ENCODE data around the gene NUFIP1.

The NUFIP1 gene

GRCh38 chr13:44936246-44936645 lies 53.0 kb downstream of the NUFIP1 start:
- Histone ChIP-seq H3K9ac (ENCODE audit: low read length in 2 of 2) (no peak overlapping the region), H3K36me3 (ENCODE audit: control insufficient read depth in 2 of 2, insufficient read depth in 2 of 2, low read length in 2 of 2) (no peaks in the 10 kb centered on the region), H3K9me3 (ENCODE audit: control insufficient read depth in 2 of 2, low read length in 2 of 2) (no peaks in the 10 kb centered on the region), H3K4me3 (ENCODE audit: low read length in 2 of 2) (no peak overlapping the region), H3K4me1 (ENCODE audit: control insufficient read depth, insufficient read depth, low read length) (peaks cover 1% of the 10 kb centered on the region), H3K27me3 (ENCODE audit: control insufficient read depth in 1 of 2, insufficient read depth in 2 of 2, low read length in 2 of 2) (no peaks in the 10 kb centered on the region), H3K27ac (ENCODE audit: low read length) (no peak overlapping the region)

- Histone ChIP-seq H3K36me3 (ENCODE audit: control insufficient read depth in 2 of 2, insufficient read depth in 2 of 2, low read length in 2 of 2) (no peaks in the 10 kb centered on the region), H3K4me3 (ENCODE audit: low read length in 2 of 2) (no peak overlapping the region), H3K27ac (ENCODE audit: low read length) (no peak overlapping the region), H3K4me1 (ENCODE audit: control insufficient read depth, insufficient read depth, low read length) (peaks cover 8% of the 10 kb centered on the region), H3K27me3 (ENCODE audit: control insufficient read depth in 1 of 2, insufficient read depth in 2 of 2, low read length in 2 of 2) (no peaks in the 10 kb centered on the region), H3K9ac (ENCODE audit: low read length in 2 of 2) (no peak overlapping the region), H3K9me3 (ENCODE audit: control insufficient read depth in 2 of 2, low read length in 2 of 2) (no peaks in the 10 kb centered on the region)
Measured at GRCh38 chr13:44934724-44935123, 54.5 kb downstream of the NUFIP1 start.

GRCh38 chr13:44932850-44933251 lies 56.4 kb downstream of the NUFIP1 start:
- Histone ChIP-seq H3K4me1 (ENCODE audit: control insufficient read depth, insufficient read depth, low read length) (peaks cover 20% of the 10 kb centered on the region), H3K27me3 (ENCODE audit: control insufficient read depth in 1 of 2, insufficient read depth in 2 of 2, low read length in 2 of 2) (no peaks in the 10 kb centered on the region), H3K9me3 (ENCODE audit: control insufficient read depth in 2 of 2, low read length in 2 of 2) (no peaks in the 10 kb centered on the region), H3K4me3 (ENCODE audit: low read length in 2 of 2) (no peak overlapping the region), H3K9ac (ENCODE audit: low read length in 2 of 2) (no peak overlapping the region), H3K36me3 (ENCODE audit: control insufficient read depth in 2 of 2, insufficient read depth in 2 of 2, low read length in 2 of 2) (no peaks in the 10 kb centered on the region), H3K27ac (ENCODE audit: low read length) (no peak overlapping the region)

GRCh38 chr13:44932171-44932849 lies 57.0 kb downstream of the NUFIP1 start:
- no peak overlapping the region for H3K9ac ChIP-seq (ENCODE audit: low read length in 2 of 2)
- no peaks in the 10 kb centered on the region for H3K27me3 ChIP-seq (ENCODE audit: control insufficient read depth in 1 of 2, insufficient read depth in 2 of 2, low read length in 2 of 2)
- H3K4me3 ChIP-seq (ENCODE audit: low read length in 2 of 2): no peak overlapping the region
- H3K36me3 ChIP-seq (ENCODE audit: control insufficient read depth in 2 of 2, insufficient read depth in 2 of 2, low read length in 2 of 2): no peaks in the 10 kb centered on the region
- H3K9me3 ChIP-seq (ENCODE audit: control insufficient read depth in 2 of 2, low read length in 2 of 2): no peaks in the 10 kb centered on the region
- H3K4me1 ChIP-seq (ENCODE audit: control insufficient read depth, insufficient read depth, low read length): peaks cover 22% of the 10 kb centered on the region
- no peak overlapping the region for H3K27ac ChIP-seq (ENCODE audit: low read length)

DNA sequence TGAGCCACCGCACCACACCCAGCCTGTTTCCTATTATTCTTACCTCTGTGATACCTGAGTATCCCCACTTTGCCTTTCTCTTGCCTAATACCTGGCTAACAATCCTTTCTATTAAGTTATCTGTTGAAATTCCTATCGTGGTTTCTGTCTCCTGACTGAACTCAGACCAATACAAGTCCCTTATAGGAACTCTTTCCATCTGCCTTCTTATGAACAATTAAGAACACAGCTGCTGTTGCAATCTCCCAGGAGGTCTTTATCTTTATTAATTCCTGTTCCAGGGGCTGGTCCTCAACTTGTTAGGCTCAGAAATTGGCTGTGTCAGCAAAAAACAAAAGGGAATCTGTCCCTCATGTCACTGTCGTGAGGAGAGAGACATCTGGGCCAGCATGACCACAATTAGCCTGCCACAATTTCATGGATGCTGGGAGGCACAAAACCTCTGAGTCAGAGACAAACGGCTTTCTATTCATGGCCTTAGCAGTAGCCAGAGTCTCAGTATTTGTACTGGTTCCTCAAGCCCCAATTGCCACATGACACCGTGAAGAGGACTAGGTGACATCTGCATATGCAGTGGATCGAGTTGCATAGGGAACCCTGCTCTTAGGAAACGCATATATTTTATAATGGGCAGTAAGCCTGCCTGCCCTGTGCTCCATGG lies 58.2 kb downstream of the NUFIP1 start:
- Histone ChIP-seq H3K4me1 (ENCODE audit: control insufficient read depth, insufficient read depth, low read length) (peaks cover 24% of the 10 kb centered on the region), H3K27me3 (ENCODE audit: control insufficient read depth in 1 of 2, insufficient read depth in 2 of 2, low read length in 2 of 2) (no peaks in the 10 kb centered on the region), H3K27ac (ENCODE audit: low read length) (no peak overlapping the region), H3K9me3 (ENCODE audit: control insufficient read depth in 2 of 2, low read length in 2 of 2) (no peaks in the 10 kb centered on the region), H3K36me3 (ENCODE audit: control insufficient read depth in 2 of 2, insufficient read depth in 2 of 2, low read length in 2 of 2) (no peaks in the 10 kb centered on the region), H3K4me3 (ENCODE audit: low read length in 2 of 2) (no peak overlapping the region), H3K9ac (ENCODE audit: low read length in 2 of 2) (no peak overlapping the region)

GRCh38 chr13:44930280-44930679 lies 59.0 kb downstream of the NUFIP1 start:
- Histone ChIP-seq H3K4me1 (ENCODE audit: control insufficient read depth, insufficient read depth, low read length) (peaks cover 24% of the 10 kb centered on the region), H3K9ac (ENCODE audit: low read length in 2 of 2) (no peak overlapping the region), H3K9me3 (ENCODE audit: control insufficient read depth in 2 of 2, low read length in 2 of 2) (no peaks in the 10 kb centered on the region), H3K4me3 (ENCODE audit: low read length in 2 of 2) (no peak overlapping the region), H3K27me3 (ENCODE audit: control insufficient read depth in 1 of 2, insufficient read depth in 2 of 2, low read length in 2 of 2) (no peaks in the 10 kb centered on the region), H3K27ac (ENCODE audit: low read length) (no peak overlapping the region), H3K36me3 (ENCODE audit: control insufficient read depth in 2 of 2, insufficient read depth in 2 of 2, low read length in 2 of 2) (no peaks in the 10 kb centered on the region)

GRCh38 chr13:44929692-44930091 lies 59.6 kb downstream of the NUFIP1 start:
- Histone ChIP-seq H3K36me3 (ENCODE audit: control insufficient read depth in 2 of 2, insufficient read depth in 2 of 2, low read length in 2 of 2) (no peaks in the 10 kb centered on the region), H3K27me3 (ENCODE audit: control insufficient read depth in 1 of 2, insufficient read depth in 2 of 2, low read length in 2 of 2) (no peaks in the 10 kb centered on the region), H3K9ac (ENCODE audit: low read length in 2 of 2) (no peak overlapping the region), H3K9me3 (ENCODE audit: control insufficient read depth in 2 of 2, low read length in 2 of 2) (no peaks in the 10 kb centered on the region), H3K4me3 (ENCODE audit: low read length in 2 of 2) (no peak overlapping the region), H3K4me1 (ENCODE audit: control insufficient read depth, insufficient read depth, low read length) (peaks cover 24% of the 10 kb centered on the region), H3K27ac (ENCODE audit: low read length) (no peak overlapping the region)

GRCh38 chr13:44927968-44928367 lies 61.3 kb downstream of the NUFIP1 start:
- Histone ChIP-seq H3K9me3 (ENCODE audit: control insufficient read depth in 2 of 2, low read length in 2 of 2) (no peaks in the 10 kb centered on the region), H3K27ac (ENCODE audit: low read length) (no peak overlapping the region), H3K9ac (ENCODE audit: low read length in 2 of 2) (no peak overlapping the region), H3K4me3 (ENCODE audit: low read length in 2 of 2) (no peak overlapping the region), H3K4me1 (ENCODE audit: control insufficient read depth, insufficient read depth, low read length) (peaks cover 24% of the 10 kb centered on the region), H3K36me3 (ENCODE audit: control insufficient read depth in 2 of 2, insufficient read depth in 2 of 2, low read length in 2 of 2) (no peaks in the 10 kb centered on the region), H3K27me3 (ENCODE audit: control insufficient read depth in 1 of 2, insufficient read depth in 2 of 2, low read length in 2 of 2) (no peaks in the 10 kb centered on the region)

GRCh38 chr13:44921931-44922758 lies 67.1 kb downstream of the NUFIP1 start:
- no peaks in the 10 kb centered on the region for H3K27me3 ChIP-seq (ENCODE audit: control insufficient read depth in 1 of 2, insufficient read depth in 2 of 2, low read length in 2 of 2)
- H3K36me3 ChIP-seq (ENCODE audit: control insufficient read depth in 2 of 2, insufficient read depth in 2 of 2, low read length in 2 of 2): no peaks in the 10 kb centered on the region
- H3K9me3 ChIP-seq (ENCODE audit: control insufficient read depth in 2 of 2, low read length in 2 of 2): no peaks in the 10 kb centered on the region
- H3K4me3 ChIP-seq (ENCODE audit: low read length in 2 of 2): no peak overlapping the region
- peak overlapping the region; percentile 47 for H3K9ac ChIP-seq (ENCODE audit: low read length in 2 of 2)
- H3K27ac ChIP-seq (ENCODE audit: low read length): peak overlapping the region; percentile 98
- H3K4me1 ChIP-seq (ENCODE audit: control insufficient read depth, insufficient read depth, low read length): peaks cover 33% of the 10 kb centered on the region

DNA sequence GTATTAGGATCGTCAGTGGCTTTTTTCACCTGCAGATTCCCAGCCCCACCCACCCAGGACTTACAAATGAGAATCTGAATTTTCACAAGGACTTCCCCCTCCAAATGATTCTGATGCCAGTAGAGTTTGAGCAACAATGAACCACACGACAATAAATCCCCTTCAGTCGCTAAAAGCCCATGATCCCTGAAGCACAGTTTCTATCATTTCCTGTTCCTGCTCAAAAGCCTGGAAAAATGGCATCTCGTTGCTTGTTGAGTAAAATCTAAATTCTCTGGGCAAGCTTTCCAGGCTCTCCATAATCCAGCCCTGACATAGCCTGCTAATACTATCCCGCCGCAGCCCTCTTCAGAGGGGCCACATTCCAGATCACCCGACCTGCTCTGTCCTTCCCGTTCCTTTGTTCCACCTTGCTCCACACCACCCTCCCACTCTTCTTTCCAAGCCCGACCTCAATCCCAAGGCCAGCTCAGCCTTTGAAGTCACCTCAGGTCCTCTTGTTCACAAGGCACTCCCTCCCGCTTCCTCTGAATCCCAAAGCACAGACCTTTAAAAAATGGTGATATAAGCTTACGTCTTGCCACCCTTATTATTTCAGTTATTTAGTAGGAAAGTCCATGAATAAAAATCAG lies 67.9 kb downstream of the NUFIP1 start:
- Histone ChIP-seq H3K4me3 (ENCODE audit: low read length in 2 of 2) (no peak overlapping the region), H3K27ac (ENCODE audit: low read length) (peak overlapping the region; percentile 98), H3K4me1 (ENCODE audit: control insufficient read depth, insufficient read depth, low read length) (peaks cover 33% of the 10 kb centered on the region), H3K27me3 (ENCODE audit: control insufficient read depth in 1 of 2, insufficient read depth in 2 of 2, low read length in 2 of 2) (no peaks in the 10 kb centered on the region), H3K9me3 (ENCODE audit: control insufficient read depth in 2 of 2, low read length in 2 of 2) (no peaks in the 10 kb centered on the region), H3K36me3 (ENCODE audit: control insufficient read depth in 2 of 2, insufficient read depth in 2 of 2, low read length in 2 of 2) (no peaks in the 10 kb centered on the region), H3K9ac (ENCODE audit: low read length in 2 of 2) (peak overlapping the region; percentile 47)

Measured in stomach smooth muscle (tissue), 2 donors.